CD4-positive, alpha-beta memory T cell (primary cell): Measurements from ENCODE around the gene PPP4R4. TPM values are rescaled to one million over a fixed set of nuclear protein-coding genes. Genes with fewer than 3 reads are reported as not detected.

Experiments
- CTCF ChIA-PET: fragments of 350-600 bp; sonication (Branson Sonifier 250); formaldehyde crosslinking; loops from one replicate; lab custom pipeline; 2021; ENCODE audit warnings: inconsistent platforms; ENCODE audit not compliant: partially characterized antibody; lab: Charles Lee
- POLR2A ChIA-PET: fragments of 350-600 bp; sonication (Branson Sonifier 250); formaldehyde crosslinking; loops from one replicate; lab custom pipeline; 2021; ENCODE audit not compliant: partially characterized antibody; lab: Charles Lee
- DNase-seq, 5 donors: peaks; one replicate each; pipeline versions ENCODE4 v3.0.0 to v3.0.0-alpha.2; 2020 to 2022; ENCODE audit warnings: mixed read lengths in 1 of 5
- H3K27ac ChIP-seq: one replicate; pipeline ENCODE4 v1.7.0; 2013; ENCODE audit warnings: low read depth, low read length
- H3K27me3 ChIP-seq: 2 replicates; pipeline ENCODE4 v1.7.0; 2013; ENCODE audit warnings: mild to moderate bottlenecking, low read length, moderate library complexity; ENCODE audit not compliant: insufficient read depth
- H3K36me3 ChIP-seq: 2 replicates; pipeline ENCODE4 v1.7.0; 2013; ENCODE audit warnings: mild to moderate bottlenecking, low read length, moderate library complexity; ENCODE audit not compliant: insufficient read depth
- H3K4me1 ChIP-seq: 2 replicates; pipeline ENCODE4 v1.7.0; 2013; ENCODE audit warnings: mild to moderate bottlenecking, low read length, moderate library complexity; ENCODE audit not compliant: insufficient read depth
- H3K4me3 ChIP-seq, 2 donors: one replicate each; pipeline ENCODE4 v1.7.0; 2013; ENCODE audit warnings: low read length in 2 of 2, mild to moderate bottlenecking in 1 of 2
- H3K9me3 ChIP-seq, 2 donors: one replicate each; pipeline ENCODE4 v1.7.0; 2013; ENCODE audit warnings: low read length in 2 of 2, control low read depth in 1 of 2; ENCODE audit not compliant: control insufficient read depth in 1 of 2
- H3K27ac Mint-ChIP-seq, 7 donors: one replicate each; pipeline ENCODE4 v1.8.0; 2020 to 2021; ENCODE audit warnings: mixed read lengths in 7 of 7, mild to moderate bottlenecking in 6 of 7, inconsistent platforms in 3 of 7, moderate library complexity in 3 of 7
- H3K27me3 Mint-ChIP-seq, 2 donors: one replicate each; pipeline ENCODE4 v1.8.0; 2020 to 2021; ENCODE audit warnings: mixed read lengths in 2 of 2
- H3K36me3 Mint-ChIP-seq, 2 donors: one replicate each; pipeline ENCODE4 v1.8.0; 2020 to 2021; ENCODE audit warnings: mixed read lengths in 2 of 2, inconsistent platforms in 1 of 2, mild to moderate bottlenecking in 1 of 2
- H3K4me1 Mint-ChIP-seq, 4 donors: one replicate each; pipeline ENCODE4 v1.8.0; 2020 to 2021; ENCODE audit warnings: mixed read lengths in 4 of 4, mild to moderate bottlenecking in 1 of 4
- H3K4me3 Mint-ChIP-seq, 8 donors: one replicate each; pipeline ENCODE4 v1.8.0; 2020 to 2021; ENCODE audit warnings: mixed read lengths in 8 of 8, mild to moderate bottlenecking in 7 of 8, moderate library complexity in 6 of 8, inconsistent platforms in 3 of 8
- H3K9me3 Mint-ChIP-seq, 8 donors: one replicate each; pipeline ENCODE4 v1.8.0; 2020 to 2021; ENCODE audit warnings: mixed read lengths in 8 of 8, mild to moderate bottlenecking in 5 of 8, inconsistent platforms in 3 of 8, moderate library complexity in 1 of 8
- intact Hi-C: fragments of 100-400 bp; cut with micrococcal nuclease; formaldehyde crosslinking; loops from one replicate; pipeline ENCODE4 v1.15.1; 2023
- polyA plus RNA-seq, 2 donors: library from polyadenylated mRNA; unstranded; fragments of 300-500 nt; fragmentation: Illumina TruSeq; gene quantifications; one replicate each; pipeline ENCODE4 v1.2.3, GENCODE V29; 2021
- total RNA-seq, 2 experiments: library from RNA; stranded (reverse); gene quantifications; one replicate each; pipeline ENCODE4 v1.2.3, GENCODE V29; 2021

PPP4R4 gene
- total and polyA plus RNA-seq, 4 experiments from 2014 or later, result 0.38 to 7.3 (median 3.8) TPM

GRCh38 chr14:94174604-94175010 is 485 bp downstream of the PPP4R4 start:
- Histone ChIP-seq H3K36me3 (no peaks in the 10 kb centered on the region), H3K4me1 (peaks cover 6% of the 10 kb centered on the region), H3K9me3 (no peaks in the 10 kb centered on the region), H3K27me3 (peaks cover 3% of the 10 kb centered on the region), H3K4me3 (peak overlapping the region in 1 of 2 donors; percentile 48), H3K27ac (peak overlapping the region; percentile 26)
- DNase-seq, result no peak
- intact Hi-C loops, result loop anchor here (1.0 to 2.0 kb wide), 2 partner anchors 16 to 212 kb away; no protein-coding TSS in a partner anchor
- H3K4me3 Mint-ChIP-seq, result peak overlapping the region; percentile 58 to 89 (median 82)
- H3K27me3 Mint-ChIP-seq, result peaks cover 0 to 7% of the 10 kb centered on the region in 2 donors
- peak overlapping the region in 1 of 7 donors; percentile 67 for H3K27ac Mint-ChIP-seq
- H3K4me1 Mint-ChIP-seq, result peaks cover 16 to 28% (median 21%) of the 10 kb centered on the region in 4 donors
- H3K9me3 Mint-ChIP-seq, result peaks cover 0 to 4% (median 0%) of the 10 kb centered on the region in 8 donors
- H3K36me3 Mint-ChIP-seq, result no peaks in the 10 kb centered on the region
- ChIA-PET CTCF (interaction anchor here (1.1 to 3.6 kb wide), 4 partner anchors 32 to 235 kb away, joined by 3 to 27 read pairs (median 9); no protein-coding TSS in a partner anchor), POLR2A (interaction anchor here (0.6 to 3.3 kb wide), 9 partner anchors 13 to 211 kb away, joined by 3 to 35 read pairs (median 4); partner anchors contain the start of genes DDX24, IFI27L1, IFI27L2 and OTUB2)

GRCh38 chr14:94175011-94175745 is 1.1 kb downstream of the PPP4R4 start:
- intact Hi-C loops, result loop anchor here (2.0 kb wide), 1 partner anchor 212 kb away; no protein-coding TSS in a partner anchor
- Histone ChIP-seq H3K36me3 (no peaks in the 10 kb centered on the region), H3K27me3 (peaks cover 3% of the 10 kb centered on the region), H3K4me3 (peak overlapping the region in 1 of 2 donors; percentile 48), H3K4me1 (peaks cover 6% of the 10 kb centered on the region), H3K9me3 (no peaks in the 10 kb centered on the region), H3K27ac (peak overlapping the region; percentile 26)
- peak in 2 of 5 donors; percentile 6 to 12 for DNase-seq
- Mint-ChIP-seq H3K9me3 (peaks cover 0 to 4% (median 0%) of the 10 kb centered on the region in 8 donors), H3K4me3 (peak overlapping the region; percentile 78 to 89 (median 82)), H3K4me1 (peaks cover 16 to 28% (median 21%) of the 10 kb centered on the region in 4 donors), H3K27ac (peak overlapping the region; percentile 58 to 87 (median 72)), H3K36me3 (no peaks in the 10 kb centered on the region), H3K27me3 (peaks cover 0 to 7% of the 10 kb centered on the region in 2 donors)
- CTCF ChIA-PET, result interaction anchor here (1.1 to 3.6 kb wide), 6 partner anchors 32 to 1068 kb away, joined by 3 to 27 read pairs (median 4); no protein-coding TSS in a partner anchor
- POLR2A ChIA-PET, result interaction anchor here (0.6 to 3.3 kb wide), 11 partner anchors 14 to 212 kb away, joined by 3 to 35 read pairs (median 4); partner anchors contain the start of genes DDX24, IFI27L1, IFI27L2 and OTUB2

GRCh38 chr14:94175747-94176146 is 1.6 kb downstream of the PPP4R4 start:
- H3K4me3 Mint-ChIP-seq, result peak overlapping the region; percentile 78 to 89 (median 82)
- H3K27me3 Mint-ChIP-seq, result peaks cover 0 to 7% of the 10 kb centered on the region in 2 donors
- no peaks in the 10 kb centered on the region for H3K36me3 ChIP-seq
- no peak for DNase-seq
- no peaks in the 10 kb centered on the region for H3K36me3 Mint-ChIP-seq
- no peak overlapping the region for H3K27ac ChIP-seq
- ChIA-PET POLR2A (interaction anchor here (1.0 to 3.3 kb wide), 8 partner anchors 15 to 147 kb away, joined by 3 to 35 read pairs (median 6); partner anchors contain the start of genes DDX24, IFI27L1 and IFI27L2), CTCF (interaction anchor here (1.1 to 3.6 kb wide), 6 partner anchors 33 to 1068 kb away, joined by 3 to 27 read pairs (median 4); no protein-coding TSS in a partner anchor)
- peaks cover 11% of the 10 kb centered on the region for H3K4me1 ChIP-seq
- peaks cover 0 to 4% (median 0%) of the 10 kb centered on the region in 8 donors for H3K9me3 Mint-ChIP-seq
- peak overlapping the region in 5 of 7 donors; percentile 22 to 87 (median 67) for H3K27ac Mint-ChIP-seq
- peaks cover 19 to 34% (median 26%) of the 10 kb centered on the region in 4 donors for H3K4me1 Mint-ChIP-seq
- H3K9me3 ChIP-seq, result no peaks in the 10 kb centered on the region
- H3K4me3 ChIP-seq, result no peak overlapping the region
- intact Hi-C loops, result loop anchor here (2.0 kb wide), 1 partner anchor 213 kb away; no protein-coding TSS in a partner anchor
- H3K27me3 ChIP-seq, result peaks cover 3% of the 10 kb centered on the region

- Mint-ChIP-seq H3K36me3 (no peaks in the 10 kb centered on the region), H3K27me3 (peaks cover 2 to 9% of the 10 kb centered on the region in 2 donors), H3K27ac (peak overlapping the region in 3 of 7 donors; percentile 11 to 62 (median 23)), H3K4me1 (peaks cover 22 to 39% (median 30%) of the 10 kb centered on the region in 4 donors), H3K9me3 (peaks cover 0 to 4% (median 0%) of the 10 kb centered on the region in 8 donors), H3K4me3 (peak overlapping the region in 3 of 8 donors; percentile 7 to 39 (median 38))
- Histone ChIP-seq H3K4me3 (no peak overlapping the region), H3K27ac (no peak overlapping the region), H3K36me3 (no peaks in the 10 kb centered on the region), H3K4me1 (peaks cover 17% of the 10 kb centered on the region), H3K9me3 (no peaks in the 10 kb centered on the region), H3K27me3 (peaks cover 3% of the 10 kb centered on the region)
- no peak for DNase-seq
- intact Hi-C loops, result no loop called here
- POLR2A ChIA-PET, result no interaction called here
- CTCF ChIA-PET, result no interaction called here
These were observed 2.7 kb downstream of the PPP4R4 start for GRCh38 chr14:94176808-94177207.

GRCh38 chr14:94177806-94178205 is 3.7 kb downstream of the PPP4R4 start:
- POLR2A ChIA-PET, result no interaction called here
- H3K9me3 Mint-ChIP-seq, result peaks cover 0 to 4% (median 0%) of the 10 kb centered on the region in 8 donors

GRCh38 chr14:94179244-94179643 is 5.1 kb downstream of the PPP4R4 start:
- Mint-ChIP-seq H3K4me3 (no peak overlapping the region), H3K36me3 (no peaks in the 10 kb centered on the region), H3K4me1 (peaks cover 17 to 31% (median 23%) of the 10 kb centered on the region in 4 donors), H3K9me3 (no peaks in the 10 kb centered on the region), H3K27me3 (peaks cover 2 to 9% of the 10 kb centered on the region in 2 donors), H3K27ac (no peak overlapping the region)
- H3K27me3 ChIP-seq, result peaks cover 3% of the 10 kb centered on the region
- no peaks in the 10 kb centered on the region for H3K36me3 ChIP-seq
- intact Hi-C loops, result no loop called here
- H3K27ac ChIP-seq, result no peak overlapping the region
- ChIA-PET POLR2A (interaction anchor here (0.9 to 2.5 kb wide), 2 partner anchors 43 to 47 kb away, joined by 3 to 12 read pairs; no protein-coding TSS in a partner anchor), CTCF (interaction anchor here (0.7 to 5.8 kb wide), 9 partner anchors 9 to 176 kb away, joined by 3 to 126 read pairs (median 8); partner anchors contain the start of gene IFI27L2)
- H3K9me3 ChIP-seq, result no peaks in the 10 kb centered on the region
- no peak for DNase-seq
- H3K4me3 ChIP-seq, result no peak overlapping the region
- peaks cover 10% of the 10 kb centered on the region for H3K4me1 ChIP-seq

More at GRCh38 chr14:94177806-94178205, 3.7 kb downstream of the PPP4R4 start:
- no peak for DNase-seq
- intact Hi-C loops, result no loop called here
- Mint-ChIP-seq H3K4me1 (peaks cover 21 to 37% (median 30%) of the 10 kb centered on the region in 4 donors), H3K4me3 (no peak overlapping the region), H3K27ac (no peak overlapping the region), H3K36me3 (no peaks in the 10 kb centered on the region), H3K27me3 (peaks cover 2 to 10% of the 10 kb centered on the region in 2 donors)
- Histone ChIP-seq H3K4me3 (no peak overlapping the region), H3K27me3 (peaks cover 3% of the 10 kb centered on the region), H3K36me3 (no peaks in the 10 kb centered on the region), H3K9me3 (no peaks in the 10 kb centered on the region), H3K27ac (no peak overlapping the region), H3K4me1 (peaks cover 17% of the 10 kb centered on the region)
- CTCF ChIA-PET, result interaction anchor here (0.7 to 5.8 kb wide), 3 partner anchors 39 to 144 kb away, joined by 4 to 119 read pairs (median 107); no protein-coding TSS in a partner anchor
